GM18519 (cell line): ENCODE data around the gene DNAL4.

Source experiments
- ATAC-seq: cut with Tn5 transposase; IDR thresholded peaks from one replicate; pipeline ENCODE4 v1.9.1; 2021; ENCODE audit warnings: mild to moderate bottlenecking, moderate library complexity; ENCODE audit not compliant: unreplicated experiment, low FRiP score

The DNAL4 gene

GRCh38 chr22:38761202-38762162 is 32.5 kb downstream of the DNAL4 start:
- ATAC-seq = no peak

DNA sequence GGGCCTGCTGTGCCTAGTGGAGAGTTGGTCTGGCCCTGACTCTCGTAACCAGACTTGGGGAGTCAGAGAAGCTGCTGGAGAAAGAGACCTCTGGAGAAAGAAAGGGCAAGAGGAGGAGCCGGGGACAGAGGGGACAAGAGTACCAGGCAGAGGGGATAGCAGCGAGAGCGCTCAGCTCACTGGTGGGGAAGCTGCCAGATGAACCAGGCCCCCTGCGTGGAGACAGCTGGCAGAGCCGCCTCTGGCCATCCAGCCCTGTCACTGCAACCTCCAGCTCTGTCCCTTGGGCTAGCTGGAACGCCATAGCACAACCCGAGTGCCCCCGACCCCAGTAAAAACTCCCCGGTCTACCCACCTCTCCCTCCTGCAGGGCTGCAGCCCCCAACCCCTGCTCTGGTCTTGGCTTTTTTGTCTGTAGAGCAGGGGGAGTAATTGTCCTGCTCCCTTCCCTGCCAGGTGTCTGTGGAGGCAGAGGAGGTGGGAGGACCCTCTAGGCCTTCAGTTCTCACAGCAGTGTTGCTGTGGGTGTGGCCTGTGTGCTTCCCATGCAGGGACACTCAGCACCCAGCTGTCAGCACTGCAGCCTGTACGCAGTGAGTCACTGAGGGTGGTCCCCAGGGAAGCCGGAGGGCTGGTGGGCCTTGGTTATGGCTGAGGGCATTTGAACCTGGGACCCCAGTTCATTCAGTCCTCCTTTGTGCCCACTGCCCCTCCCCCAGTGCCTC is 33.3 kb downstream of the DNAL4 start:
- no peak for ATAC-seq

GRCh38 chr22:38759005-38759404 is 34.9 kb downstream of the DNAL4 start:
- ATAC-seq = no peak

DNA sequence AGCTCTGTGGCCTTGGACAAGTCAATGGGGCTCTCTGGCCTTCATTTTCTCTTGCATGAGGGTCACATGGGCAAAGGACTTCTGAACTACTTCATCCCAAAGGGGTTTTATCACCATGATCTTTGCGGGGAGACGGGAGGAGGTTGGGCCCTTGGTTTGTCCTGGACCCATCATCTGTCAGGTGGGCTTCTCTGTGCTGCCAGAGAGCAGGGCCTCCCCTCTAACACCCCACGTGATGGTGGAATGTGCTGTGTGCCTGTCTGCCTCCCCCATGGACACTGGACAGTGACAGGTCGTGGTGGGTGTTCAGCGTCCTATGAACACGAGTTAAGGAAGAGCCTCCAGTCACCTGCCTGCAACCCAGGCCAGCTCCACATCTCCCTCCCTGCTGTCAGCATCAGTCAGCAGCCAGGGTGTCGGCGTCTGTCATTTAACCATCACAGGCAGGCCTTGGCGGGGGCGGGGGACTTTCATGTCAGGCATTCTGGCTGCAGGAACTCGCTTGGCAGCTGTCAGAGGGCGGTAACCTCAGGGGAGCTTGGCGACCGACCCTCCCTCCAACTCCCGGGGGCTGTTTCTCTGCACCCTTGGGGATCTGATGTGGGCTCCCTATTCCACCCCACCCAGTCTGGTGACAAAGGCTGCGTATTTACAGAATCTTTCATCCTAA is 35.5 kb downstream of the DNAL4 start:
- no peak for ATAC-seq

GRCh38 chr22:38757464-38757757 is 36.5 kb downstream of the DNAL4 start:
- no peak for ATAC-seq

DNA sequence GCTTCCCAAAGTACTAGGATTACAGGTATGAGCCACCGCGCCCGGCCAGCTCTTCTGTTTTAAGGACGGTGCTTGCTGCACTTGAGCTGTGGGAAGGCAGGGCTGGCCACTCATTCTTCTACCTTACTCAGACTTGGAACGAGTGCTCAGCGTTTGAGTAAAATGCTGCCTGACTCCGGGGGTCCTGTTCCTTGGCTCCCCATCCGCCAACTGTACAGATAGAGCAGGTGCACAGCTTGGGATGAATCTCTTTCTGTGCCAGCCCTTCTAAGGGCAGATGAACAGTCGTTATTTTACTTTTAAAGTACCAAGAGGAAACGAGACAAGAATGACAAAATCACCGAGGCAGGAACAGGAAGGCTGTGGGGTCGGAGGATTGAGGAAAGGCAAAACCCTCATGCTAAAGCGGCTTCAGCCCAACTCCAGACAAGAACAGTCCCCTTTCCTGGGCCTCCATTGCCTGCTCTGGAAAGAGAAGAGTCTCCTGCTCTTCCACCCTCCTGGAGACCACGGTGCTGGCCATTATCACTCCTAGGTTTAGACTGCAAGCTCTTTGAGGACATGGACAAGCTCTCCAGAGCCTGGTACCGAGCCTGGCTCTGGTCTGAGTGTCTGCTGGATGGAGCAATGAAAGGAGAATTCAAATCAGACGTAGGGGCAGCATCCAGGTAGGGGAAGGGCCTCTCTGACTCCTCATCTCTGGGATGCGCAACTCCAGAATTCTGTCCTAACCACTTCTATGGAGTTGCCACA is 37.1 kb downstream of the DNAL4 start:
- no peak for ATAC-seq

- peak; percentile 35 for ATAC-seq
Observed at GRCh38 chr22:38755911-38756532, 37.9 kb downstream of the DNAL4 start, which contains the start of gene SUN2. Gene SUN2 (minus strand): TSS chr22:38755998. CDS start chr22:38752628, 3,370 bp downstream.

GRCh38 chr22:38755155-38755910 is 38.6 kb downstream of the DNAL4 start:
- peak; percentile 19 for ATAC-seq

GRCh38 chr22:38754751-38755154 is 39.2 kb downstream of the DNAL4 start:
- no peak for ATAC-seq

- ATAC-seq = no peak
Observed at GRCh38 chr22:38753948-38754750, 39.8 kb downstream of the DNAL4 start.

DNA sequence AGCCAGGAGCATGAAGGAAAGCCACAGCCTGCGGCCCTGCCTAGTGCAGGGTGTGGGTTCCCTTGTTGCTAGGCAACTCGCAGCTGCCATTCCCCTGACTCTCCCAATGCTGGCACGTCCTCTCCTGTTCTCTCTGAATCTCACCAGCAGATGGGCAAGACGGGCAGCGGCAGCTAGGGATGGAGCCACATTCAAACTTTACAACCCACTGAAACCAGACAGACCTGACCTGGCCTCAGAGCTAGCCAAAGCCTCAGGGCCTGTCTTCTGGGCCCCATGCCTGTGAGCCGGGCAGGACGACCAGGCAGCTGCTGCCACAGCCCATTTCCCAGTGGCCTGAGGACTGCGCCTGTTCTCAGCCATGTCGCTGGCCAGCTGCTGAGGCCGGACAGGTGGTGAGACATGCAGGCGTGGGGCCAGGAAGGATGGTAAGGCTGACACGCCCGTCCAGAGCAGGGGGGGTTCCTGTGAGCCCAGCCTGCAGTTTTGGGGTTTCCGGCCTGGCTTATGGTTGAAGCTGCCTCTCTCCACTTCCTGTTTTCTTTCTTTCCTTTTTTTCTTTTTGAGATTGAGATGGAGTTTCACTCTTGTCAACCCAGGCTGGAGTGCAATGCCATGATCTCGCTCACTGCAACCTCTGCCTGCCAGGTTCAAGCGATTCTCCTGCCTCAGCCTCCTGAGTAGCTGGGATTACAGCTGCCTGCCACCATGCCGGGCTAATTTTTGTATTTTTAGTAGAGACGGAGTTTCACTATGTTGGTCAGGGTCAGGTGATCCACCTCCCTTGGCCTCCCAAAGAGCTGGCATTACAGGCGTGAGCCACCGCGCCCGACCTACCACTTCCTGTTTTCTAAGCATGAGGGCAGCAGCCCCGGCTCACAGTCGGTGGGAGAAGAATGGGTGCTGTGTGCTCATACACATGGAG is 42.3 kb downstream of the DNAL4 start:
- ATAC-seq = no peak

GRCh38 chr22:38751066-38751421 is 42.9 kb downstream of the DNAL4 start:
- no peak for ATAC-seq

DNA sequence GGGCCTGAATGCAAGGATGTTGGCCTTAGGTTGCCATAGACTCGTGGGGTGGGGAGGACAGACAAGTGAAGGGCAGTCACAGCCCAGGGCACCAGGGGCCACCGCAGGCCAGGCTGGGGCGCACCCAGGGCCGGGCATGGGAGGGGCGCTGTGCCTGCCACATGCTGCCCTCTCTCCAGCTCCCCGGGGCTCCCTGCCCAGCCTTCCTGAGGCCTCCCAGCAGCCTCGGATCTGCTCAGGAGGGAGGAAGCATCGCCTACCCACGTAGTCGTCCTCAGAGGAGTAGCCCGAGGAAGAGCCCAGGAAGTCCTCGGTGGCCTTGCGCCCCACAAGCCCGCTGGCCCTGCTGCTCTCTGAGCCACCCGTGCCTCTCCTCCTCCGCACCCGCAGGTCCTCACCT is 43.3 kb downstream of the DNAL4 start:
- ATAC-seq = no peak

- ATAC-seq = no peak
Observed at GRCh38 chr22:38750104-38750503, 43.8 kb downstream of the DNAL4 start.

DNA sequence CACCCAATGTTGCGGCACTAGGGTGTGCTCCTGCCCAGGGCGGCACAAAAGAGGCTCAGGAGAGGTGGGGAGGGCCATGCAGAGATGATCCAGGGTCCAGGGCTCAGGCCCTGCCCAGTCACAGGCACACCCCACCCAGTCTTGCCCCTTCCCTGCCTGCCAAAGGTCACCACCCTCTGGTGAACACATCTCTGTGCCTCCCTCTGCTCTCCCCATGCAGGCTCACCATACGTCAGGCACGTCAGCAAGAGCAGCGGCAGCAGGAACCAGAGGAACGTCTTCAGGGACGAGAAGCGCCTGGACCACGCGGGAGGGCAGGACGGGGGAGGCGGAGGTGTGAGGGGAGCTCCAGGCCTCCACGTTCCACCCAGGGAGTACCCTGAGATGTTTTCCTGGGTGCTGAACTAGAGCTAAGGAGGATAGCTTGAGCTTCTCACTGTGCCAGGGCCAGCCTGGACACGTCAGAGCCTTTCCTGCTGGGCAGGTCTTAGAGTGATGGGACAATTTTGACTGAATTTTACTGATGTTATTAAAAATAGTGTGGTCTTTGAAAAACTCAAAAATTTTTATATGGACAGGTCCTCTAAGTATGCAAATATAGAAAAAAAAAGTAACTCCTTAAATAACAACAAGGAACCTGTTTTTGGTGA is 45.3 kb downstream of the DNAL4 start:
- no peak for ATAC-seq

GRCh38 chr22:38745676-38746460 is 48.1 kb downstream of the DNAL4 start:
- no peak for ATAC-seq
